Measurements from ENCODE around the gene PLOD2.

PLOD2 gene

GRCh38 chr3:146160964-146161662, at the start of gene PLOD2:
PLOD2 (minus strand) TSS chr3:146161184; CDS start chr3:146160989, 195 bp downstream.
- no peak for DNase-seq (ENCODE audit: low read depth)

DNA sequence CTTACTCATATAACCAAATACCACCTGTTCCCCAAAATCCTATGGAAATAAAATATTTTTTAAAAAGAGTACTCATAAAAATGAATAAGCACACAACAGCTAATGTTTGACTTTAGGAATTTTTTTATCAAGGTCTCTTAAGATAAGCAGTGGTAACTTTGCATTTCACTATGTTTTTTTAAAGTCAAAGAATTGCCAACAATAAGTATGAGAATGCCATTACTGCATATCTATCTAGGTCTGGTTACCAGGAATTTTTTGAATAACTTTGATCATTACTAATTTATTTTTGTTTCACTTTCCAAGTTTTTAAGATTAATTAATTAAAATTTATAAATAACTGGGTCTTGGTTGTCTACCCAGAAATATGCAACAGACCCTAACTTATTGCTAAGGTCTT, 48.4 kb upstream of the PLOD2 start:
- DNase-seq (ENCODE audit: low read depth), result no peak

DNA sequence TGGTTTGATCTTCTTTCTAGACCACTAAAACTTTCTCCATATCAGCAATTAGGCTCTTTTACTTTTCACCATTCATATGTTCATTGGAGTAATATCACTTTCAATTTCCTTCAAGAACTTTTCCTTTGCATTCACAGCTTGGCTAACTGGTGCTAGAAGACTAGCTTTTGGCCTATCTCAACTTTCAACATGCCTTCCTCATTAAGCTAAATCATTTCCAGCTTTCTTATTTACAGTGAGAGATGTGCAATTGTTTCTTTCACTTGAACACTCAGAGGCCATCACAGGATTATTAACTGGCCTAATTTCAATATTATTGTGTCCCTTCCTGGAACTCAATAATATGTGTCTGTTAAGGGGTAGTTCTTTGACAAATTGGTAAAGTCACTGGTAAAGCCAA, 42.8 kb upstream of the PLOD2 start:
- no peak for DNase-seq (ENCODE audit: low read depth)

DNA sequence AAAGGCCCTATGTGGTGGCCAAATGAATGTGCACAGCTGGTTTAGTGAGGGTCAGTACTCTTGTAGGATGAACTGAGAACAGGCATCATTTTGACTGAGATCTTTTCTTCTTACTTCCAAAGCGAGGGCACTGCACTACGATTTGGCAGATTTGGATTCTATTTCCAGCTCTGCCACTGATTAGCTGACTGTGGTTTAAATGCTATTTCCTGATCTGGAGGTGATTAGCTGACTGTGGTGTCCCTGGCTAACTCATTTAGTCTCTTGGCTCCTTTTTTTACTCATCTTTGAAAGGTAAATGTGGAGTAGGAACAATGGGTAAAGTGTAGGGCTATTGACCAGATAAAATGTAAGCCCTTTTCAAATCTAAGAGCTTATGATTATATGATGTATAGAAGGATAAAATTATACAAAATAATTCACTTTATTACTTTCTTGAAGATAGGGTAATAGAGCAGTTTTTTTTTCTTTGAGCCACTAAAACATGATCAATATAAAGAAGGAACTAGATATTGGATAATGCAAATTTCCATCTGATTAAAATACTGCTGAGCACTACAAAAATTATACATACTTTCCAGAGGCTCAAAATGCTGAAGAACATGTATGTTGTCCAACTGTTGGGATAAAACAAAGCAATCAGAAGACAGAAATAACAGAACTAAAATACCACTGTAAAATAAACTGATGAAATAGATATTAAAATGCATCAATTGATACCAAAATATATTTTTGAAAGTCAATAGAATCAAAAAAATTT, 39.7 kb upstream of the PLOD2 start:
- DNase-seq (ENCODE audit: low read depth), result no peak

- no peak for DNase-seq (ENCODE audit: low read depth)
These were observed 38.8 kb upstream of the PLOD2 start for GRCh38 chr3:146199762-146200161.

DNA sequence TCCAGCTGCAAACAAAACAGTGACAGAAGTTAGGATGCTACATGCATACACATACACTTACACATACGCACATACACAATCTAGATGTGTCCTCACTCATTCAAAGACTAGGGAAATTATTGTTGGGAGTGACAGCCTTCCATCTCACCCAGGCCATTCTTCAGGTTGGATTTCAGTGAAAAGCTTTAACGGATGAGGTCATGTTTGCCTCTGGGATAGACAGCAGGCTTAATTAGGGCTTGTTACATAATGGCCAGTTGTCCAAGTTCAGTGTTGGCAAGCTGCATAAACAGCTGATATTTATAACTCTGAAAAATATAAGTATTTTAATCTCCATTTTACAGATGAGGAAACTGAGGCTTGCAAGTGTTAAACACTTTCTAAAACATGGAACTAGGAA, 35.8 kb upstream of the PLOD2 start:
- no peak for DNase-seq (ENCODE audit: low read depth)

DNA sequence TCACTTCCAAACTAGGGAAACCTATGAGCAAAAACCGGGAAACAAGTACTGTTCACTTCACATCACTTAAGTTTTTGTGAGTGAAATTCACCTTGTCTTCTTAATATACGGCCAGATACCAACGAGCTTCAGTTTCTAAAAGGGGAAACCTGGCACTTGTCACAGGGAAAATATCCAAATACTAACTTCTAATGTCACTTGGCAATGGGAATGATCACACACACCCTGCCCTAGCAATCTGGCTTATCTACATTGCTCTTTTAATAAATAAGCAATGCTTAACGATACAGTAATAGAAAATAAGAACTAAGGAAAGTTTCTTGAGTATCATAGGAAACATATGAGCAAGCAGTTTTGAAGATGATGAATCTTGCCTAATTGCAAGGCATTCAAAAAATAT, 34.6 kb upstream of the PLOD2 start:
- DNase-seq (ENCODE audit: low read depth), result no peak

GRCh38 chr3:146195030-146195429, 34.0 kb upstream of the PLOD2 start:
- DNase-seq (ENCODE audit: low read depth), result no peak

DNA sequence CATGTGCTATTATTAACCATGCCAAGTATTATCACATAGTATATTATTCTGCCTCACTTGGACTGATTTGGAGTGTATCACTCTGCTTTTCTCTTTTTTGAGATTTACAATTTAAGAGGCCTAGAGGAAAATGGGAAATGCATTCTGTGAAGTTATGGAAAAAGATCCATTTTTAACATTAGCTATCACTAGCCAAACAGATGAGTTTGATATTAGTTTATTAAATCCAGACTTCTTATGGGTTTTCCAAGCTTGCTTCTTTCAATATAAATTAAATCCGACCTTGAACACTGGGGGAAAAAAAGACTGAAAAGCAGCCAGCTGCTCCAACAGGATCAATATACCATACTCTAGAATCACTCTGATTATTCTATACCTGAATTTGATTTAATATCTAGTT, 30.1 kb upstream of the PLOD2 start:
- DNase-seq (ENCODE audit: low read depth), result no peak

DNA sequence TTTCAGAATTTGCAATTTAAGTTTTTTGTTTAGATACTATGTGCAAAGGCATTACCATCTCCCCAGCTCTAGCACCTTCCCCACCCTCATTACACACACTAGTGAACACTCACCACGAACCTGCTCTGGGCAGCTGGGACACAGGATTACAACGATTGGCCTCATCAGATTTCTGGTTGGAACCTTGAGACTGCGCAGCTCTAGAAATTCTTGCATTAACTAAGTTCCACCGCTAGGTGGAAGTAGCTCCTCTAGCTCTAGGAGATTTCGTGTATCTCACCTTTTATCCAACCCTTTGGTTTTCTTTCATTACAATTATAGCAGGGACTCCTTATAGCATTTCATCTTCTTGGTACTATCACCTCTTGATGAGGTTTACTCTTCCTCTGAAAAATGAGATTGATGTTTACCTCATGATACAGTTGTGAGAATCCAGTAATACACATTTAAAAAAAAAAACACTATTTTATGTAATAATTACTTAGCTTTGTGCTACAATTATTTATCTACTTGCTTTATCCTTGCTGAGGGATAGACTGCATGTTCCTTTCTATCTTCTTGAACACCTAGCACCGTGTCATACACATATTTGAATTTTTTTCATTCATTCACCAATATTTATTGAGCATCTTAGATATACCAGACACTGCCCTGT, 28.7 kb upstream of the PLOD2 start:
- no peak for DNase-seq (ENCODE audit: low read depth)

DNA sequence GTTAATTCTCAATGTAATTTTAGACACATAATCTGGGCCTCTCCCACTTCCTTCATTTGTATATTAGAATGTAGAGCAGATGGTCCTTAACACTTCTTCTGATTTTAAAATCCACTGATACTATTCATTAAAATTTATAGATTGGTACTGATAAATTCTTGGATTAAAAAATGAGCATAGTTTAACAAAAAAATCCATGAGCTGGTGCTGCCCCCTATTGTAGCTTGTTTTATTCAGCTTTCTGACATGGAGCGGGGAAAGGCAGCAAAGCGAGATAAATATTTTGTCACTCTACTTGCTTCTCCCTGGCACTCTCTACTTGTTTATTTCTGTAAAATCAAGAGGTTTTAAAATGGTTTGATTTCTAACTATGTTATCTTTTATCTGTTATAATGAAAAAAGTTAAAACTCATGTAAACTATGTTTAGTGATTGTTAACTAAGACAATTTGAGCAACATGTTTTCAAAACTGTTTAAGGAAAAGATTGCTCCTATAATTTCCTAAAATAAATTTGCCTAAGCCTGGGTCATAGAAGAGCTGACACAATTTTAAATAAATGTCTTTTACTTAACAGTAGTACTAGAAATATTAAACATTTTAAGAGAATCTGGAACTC, 26.5 kb upstream of the PLOD2 start:
- DNase-seq (ENCODE audit: low read depth), result no peak

DNA sequence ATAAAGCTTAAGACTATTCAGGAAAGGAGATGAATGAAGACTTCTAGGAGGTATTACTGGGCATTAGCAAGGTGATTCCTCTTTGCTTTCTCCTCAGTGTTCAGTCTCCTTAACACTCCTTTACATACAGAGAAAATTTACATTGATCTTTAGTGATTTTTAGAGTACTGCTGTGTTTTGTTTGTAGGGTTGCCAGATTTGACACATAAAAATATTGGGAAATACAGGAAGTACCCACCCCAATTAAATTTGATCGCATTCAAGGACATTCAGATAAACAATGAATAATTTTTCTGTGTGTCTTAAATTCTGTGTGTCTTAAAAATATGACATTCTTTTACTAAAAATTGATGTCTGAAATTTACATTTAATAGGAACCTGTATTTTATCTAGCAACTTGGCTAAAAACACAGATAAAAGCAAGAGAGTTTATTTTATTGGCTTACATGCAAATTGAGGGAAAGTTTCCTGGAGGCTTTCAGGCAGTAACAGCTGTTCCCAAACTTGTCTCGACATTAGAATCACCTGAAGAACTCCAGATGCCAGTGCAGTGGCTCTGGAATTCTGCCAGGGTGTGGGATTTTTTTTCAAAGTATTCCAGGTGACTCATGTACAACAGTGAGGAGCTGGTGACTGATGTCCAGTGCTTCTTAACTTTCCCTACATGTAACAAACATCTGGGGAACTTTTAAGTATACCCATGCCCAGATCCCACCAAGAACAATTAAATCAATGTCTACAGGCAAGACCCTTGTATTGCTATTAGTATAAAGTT, 23.4 kb upstream of the PLOD2 start:
- no peak for DNase-seq (ENCODE audit: low read depth)

DNA sequence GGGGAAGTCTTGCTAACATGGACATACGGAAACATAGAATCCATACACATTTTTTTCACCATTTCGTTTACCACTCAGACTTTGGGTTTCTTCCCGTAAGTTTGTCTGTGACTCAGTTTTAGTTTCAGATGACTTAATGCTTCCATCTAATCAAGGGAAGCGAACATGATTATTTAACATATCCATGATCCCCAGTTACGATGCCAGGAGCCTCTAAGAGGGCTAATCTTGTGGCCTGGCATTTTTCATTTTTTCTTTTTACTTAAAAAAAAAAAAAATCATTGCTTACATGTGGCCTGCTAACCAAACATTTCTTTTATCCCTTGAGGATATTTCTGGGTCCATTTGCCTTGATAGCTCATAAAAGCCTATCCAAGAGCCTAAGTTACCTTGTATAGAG, 20.2 kb upstream of the PLOD2 start:
- no peak for DNase-seq (ENCODE audit: low read depth)

GRCh38 chr3:146180376-146180775, 19.4 kb upstream of the PLOD2 start:
- DNase-seq (ENCODE audit: low read depth), result no peak

- DNase-seq (ENCODE audit: low read depth), result no peak
These were observed 17.2 kb upstream of the PLOD2 start for GRCh38 chr3:146178006-146178689.

DNA sequence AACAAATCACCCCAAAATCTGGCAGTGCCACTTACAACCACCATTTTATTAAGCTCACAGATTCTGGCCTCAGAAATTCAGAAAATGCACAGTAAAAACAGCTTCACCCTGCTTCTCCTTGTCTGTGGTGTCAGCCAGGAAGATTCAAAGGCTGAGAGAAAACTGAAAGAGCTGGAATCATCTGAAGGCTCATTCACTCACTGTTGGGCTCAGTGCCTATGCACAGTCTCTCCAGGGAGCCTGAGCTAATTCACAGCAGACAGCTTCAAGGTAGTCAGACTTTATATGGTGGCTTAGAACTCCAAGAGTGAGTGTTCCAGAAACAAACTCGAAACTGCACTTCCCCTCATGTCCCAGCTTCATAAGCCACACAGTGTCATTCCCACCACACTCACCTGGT, 16.5 kb upstream of the PLOD2 start:
- DNase-seq (ENCODE audit: low read depth), result no peak

DNA sequence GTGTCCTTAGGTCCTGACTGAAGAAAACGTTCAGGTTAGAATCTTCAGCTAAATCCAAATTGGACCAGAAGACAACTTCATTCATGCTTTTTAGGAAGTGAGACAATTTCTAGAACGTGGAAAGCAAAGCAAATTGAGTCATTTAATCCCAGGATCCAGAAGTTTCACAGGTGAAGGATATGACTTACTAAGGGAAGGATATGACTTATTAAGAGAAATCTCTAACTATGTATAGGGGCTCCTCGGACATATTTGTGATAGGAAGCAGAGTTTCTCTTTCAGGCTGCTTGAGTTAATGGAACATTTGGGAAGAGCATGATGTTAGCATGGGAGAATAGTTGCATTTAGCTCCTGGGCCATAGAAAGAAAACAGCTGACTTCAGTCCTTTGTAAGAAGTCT, 16.1 kb upstream of the PLOD2 start:
- DNase-seq (ENCODE audit: low read depth), result no peak

DNA sequence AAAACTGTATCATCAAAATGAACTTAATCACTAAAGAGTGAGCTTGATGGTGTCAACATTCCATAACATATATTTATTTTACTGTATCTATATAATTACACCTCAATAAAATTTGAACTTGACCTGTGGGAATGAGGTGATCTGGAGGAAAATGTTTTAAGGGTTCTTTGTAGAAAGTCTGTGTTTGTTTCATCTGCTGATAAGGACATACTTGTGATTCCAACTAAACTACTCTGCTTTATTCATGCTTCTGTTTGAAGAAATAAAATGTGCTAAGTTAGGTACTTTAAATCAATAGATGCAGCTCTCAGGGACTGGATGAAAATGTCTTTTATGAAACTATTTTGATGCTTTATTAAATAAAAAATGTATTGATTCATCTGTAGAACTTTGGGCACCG, 11.6 kb upstream of the PLOD2 start:
- DNase-seq (ENCODE audit: low read depth), result no peak

- no peak for DNase-seq (ENCODE audit: low read depth)
These were observed 9.6 kb upstream of the PLOD2 start for GRCh38 chr3:146170591-146170990.

DNA sequence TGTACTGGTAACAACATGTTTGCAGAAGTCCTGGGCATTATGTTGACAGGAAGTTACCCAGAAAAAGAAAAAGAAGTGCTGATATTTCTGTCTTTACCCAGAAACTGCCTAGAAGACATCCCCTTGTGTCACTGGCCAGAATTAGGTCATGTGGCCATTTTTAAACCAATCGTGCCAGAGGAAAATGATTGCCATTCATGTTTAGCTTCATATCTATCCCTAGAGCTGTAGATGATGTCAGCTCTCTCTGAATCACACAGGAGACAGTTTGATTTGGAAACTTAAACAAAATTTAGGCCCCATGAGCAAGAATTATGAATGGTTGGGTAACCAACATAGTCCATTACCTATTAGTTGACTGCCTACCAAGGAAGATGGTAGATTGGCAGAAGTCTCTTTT, 8.9 kb upstream of the PLOD2 start:
- DNase-seq (ENCODE audit: low read depth), result no peak

- DNase-seq (ENCODE audit: low read depth), result no peak
These were observed 5.8 kb upstream of the PLOD2 start for GRCh38 chr3:146166826-146167225.
